Ascending aorta (tissue), 2 donors: ENCODE measurements around the gene IL17RA. TPM values are rescaled to one million over a fixed set of nuclear protein-coding genes. Genes with fewer than 3 reads are reported as not detected.

Source experiments
- DNase-seq, 2 donors: peaks; one replicate each; pipeline ENCODE4 v3.0.0-alpha.2; 2019; ENCODE audit warnings: low spot score in 2 of 2
- H3K27ac ChIP-seq, 2 donors: fragments of 200-600 bp; sonication (generic); one replicate each; pipeline ENCODE4 v1.5.1; 2016 to 2017; ENCODE audit warnings: mild to moderate bottlenecking in 1 of 2
- H3K27me3 ChIP-seq: fragments of 200-600 bp; sonication (generic); one replicate; pipeline ENCODE4 v1.5.1; 2017
- H3K36me3 ChIP-seq, 2 donors: fragments of 200-600 bp; sonication (generic); one replicate each; pipeline ENCODE4 v1.5.1; 2016
- H3K4me1 ChIP-seq, 2 donors: fragments of 200-600 bp; sonication (generic); one replicate each; pipeline ENCODE4 v1.5.1; 2016 to 2017; ENCODE audit warnings: mild to moderate bottlenecking in 1 of 2
- H3K4me3 ChIP-seq, 2 donors: fragments of 200-600 bp; sonication (generic); one replicate each; pipeline ENCODE4 v1.5.1; 2016 to 2017; ENCODE audit warnings: mild to moderate bottlenecking in 1 of 2
- H3K9me3 ChIP-seq, 2 donors: fragments of 200-600 bp; sonication (generic); one replicate each; pipeline ENCODE4 v1.5.1; 2016
- intact Hi-C: fragments of 100-400 bp; cut with DNase I; formaldehyde crosslinking; loops from one replicate; pipeline ENCODE4 v1.15.1; 2023
- total RNA-seq: library from RNA; depleted of rRNA; stranded (reverse); fragments of >200 nt; gene quantifications from one replicate; pipeline ENCODE4 v1.1.0, GENCODE V29; 2016
- TF ChIP-seq, protein P1 (sequence below), 3 experiments: fragments of 200-600 bp in 2 of 3; fragments of 450-650 bp in 1 of 3; sonication (generic) in 2 of 3; IDR thresholded peaks; one replicate each; pipeline ENCODE4 v1.5.1; 2016 to 2019; ENCODE audit warnings: antibody characterized with exemption in 3 of 3, mild to moderate bottlenecking in 1 of 3, moderate library complexity in 1 of 3

Gene IL17RA
- total RNA-seq, 1 donor from 2014 or later: 84.1 TPM

DNA sequence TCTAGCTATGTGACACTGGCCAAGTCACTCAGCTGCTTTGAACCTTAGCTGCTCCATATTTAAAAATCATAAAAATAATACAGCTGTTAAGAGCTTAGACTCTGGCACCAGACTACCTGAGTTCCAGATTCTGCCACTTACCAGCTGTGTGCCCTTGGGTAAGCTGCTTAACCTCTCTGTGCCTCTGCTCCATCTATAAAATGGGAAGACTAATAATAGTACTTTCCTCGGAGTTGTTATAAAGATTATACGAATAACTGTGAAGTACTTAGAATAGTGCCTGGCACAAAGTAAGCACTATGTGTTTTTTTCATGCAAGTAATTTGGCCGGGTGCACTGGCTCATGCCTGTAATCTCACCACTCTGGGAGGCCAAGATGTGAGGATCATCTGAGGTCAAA lies 72.9 kb downstream of the IL17RA start:
- Histone ChIP-seq H3K36me3 (no peaks in the 10 kb centered on the region), H3K27me3 (no peaks in the 10 kb centered on the region), H3K4me3 (peak overlapping the region; percentile 73 to 81), H3K9me3 (no peaks in the 10 kb centered on the region), H3K4me1 (peaks cover 9 to 20% of the 10 kb centered on the region in 2 donors), H3K27ac (no peak overlapping the region)
- intact Hi-C loops: loop anchor here (5.0 kb wide), 1 partner anchor 480 kb away; the partner anchor contains the start of gene BCL2L13
- no peak for DNase-seq
- TF ChIP-seq, protein P1, sequence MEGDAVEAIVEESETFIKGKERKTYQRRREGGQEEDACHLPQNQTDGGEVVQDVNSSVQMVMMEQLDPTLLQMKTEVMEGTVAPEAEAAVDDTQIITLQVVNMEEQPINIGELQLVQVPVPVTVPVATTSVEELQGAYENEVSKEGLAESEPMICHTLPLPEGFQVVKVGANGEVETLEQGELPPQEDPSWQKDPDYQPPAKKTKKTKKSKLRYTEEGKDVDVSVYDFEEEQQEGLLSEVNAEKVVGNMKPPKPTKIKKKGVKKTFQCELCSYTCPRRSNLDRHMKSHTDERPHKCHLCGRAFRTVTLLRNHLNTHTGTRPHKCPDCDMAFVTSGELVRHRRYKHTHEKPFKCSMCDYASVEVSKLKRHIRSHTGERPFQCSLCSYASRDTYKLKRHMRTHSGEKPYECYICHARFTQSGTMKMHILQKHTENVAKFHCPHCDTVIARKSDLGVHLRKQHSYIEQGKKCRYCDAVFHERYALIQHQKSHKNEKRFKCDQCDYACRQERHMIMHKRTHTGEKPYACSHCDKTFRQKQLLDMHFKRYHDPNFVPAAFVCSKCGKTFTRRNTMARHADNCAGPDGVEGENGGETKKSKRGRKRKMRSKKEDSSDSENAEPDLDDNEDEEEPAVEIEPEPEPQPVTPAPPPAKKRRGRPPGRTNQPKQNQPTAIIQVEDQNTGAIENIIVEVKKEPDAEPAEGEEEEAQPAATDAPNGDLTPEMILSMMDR (IDR thresholded peaks at IDR 0.05): no peak

DNA sequence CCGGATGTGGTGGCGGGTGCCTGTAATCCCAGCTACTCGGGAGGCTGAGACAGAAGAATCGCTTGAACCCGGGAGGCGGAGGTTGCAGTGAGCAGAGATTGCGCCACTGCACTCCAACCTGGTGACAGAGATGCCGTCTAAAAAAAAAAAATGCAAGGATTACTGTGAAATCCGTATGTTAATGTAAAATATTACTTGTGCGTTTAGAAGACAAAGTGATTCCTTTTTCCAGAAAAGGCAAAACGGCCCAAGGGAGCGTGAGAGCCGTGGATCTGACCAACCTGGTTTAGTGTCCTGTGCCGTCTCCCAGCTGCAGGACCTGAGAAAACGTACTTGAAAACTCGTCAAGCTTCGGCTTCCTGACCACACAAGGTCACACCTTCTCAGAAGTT lies 73.4 kb downstream of the IL17RA start:
- H3K4me1 ChIP-seq: peaks cover 9 to 20% of the 10 kb centered on the region in 2 donors
- intact Hi-C loops: loop anchor here (5.0 kb wide), 1 partner anchor 479 kb away; the partner anchor contains the start of gene BCL2L13
- H3K36me3 ChIP-seq: no peaks in the 10 kb centered on the region
- H3K27ac ChIP-seq: peak overlapping the region; percentile 90
- H3K27me3 ChIP-seq: no peaks in the 10 kb centered on the region
- TF ChIP-seq, protein P1 (IDR thresholded peaks at IDR 0.05): no peak
- H3K9me3 ChIP-seq: no peaks in the 10 kb centered on the region
- H3K4me3 ChIP-seq: peak overlapping the region; percentile 73 to 81
- no peak for DNase-seq

DNA sequence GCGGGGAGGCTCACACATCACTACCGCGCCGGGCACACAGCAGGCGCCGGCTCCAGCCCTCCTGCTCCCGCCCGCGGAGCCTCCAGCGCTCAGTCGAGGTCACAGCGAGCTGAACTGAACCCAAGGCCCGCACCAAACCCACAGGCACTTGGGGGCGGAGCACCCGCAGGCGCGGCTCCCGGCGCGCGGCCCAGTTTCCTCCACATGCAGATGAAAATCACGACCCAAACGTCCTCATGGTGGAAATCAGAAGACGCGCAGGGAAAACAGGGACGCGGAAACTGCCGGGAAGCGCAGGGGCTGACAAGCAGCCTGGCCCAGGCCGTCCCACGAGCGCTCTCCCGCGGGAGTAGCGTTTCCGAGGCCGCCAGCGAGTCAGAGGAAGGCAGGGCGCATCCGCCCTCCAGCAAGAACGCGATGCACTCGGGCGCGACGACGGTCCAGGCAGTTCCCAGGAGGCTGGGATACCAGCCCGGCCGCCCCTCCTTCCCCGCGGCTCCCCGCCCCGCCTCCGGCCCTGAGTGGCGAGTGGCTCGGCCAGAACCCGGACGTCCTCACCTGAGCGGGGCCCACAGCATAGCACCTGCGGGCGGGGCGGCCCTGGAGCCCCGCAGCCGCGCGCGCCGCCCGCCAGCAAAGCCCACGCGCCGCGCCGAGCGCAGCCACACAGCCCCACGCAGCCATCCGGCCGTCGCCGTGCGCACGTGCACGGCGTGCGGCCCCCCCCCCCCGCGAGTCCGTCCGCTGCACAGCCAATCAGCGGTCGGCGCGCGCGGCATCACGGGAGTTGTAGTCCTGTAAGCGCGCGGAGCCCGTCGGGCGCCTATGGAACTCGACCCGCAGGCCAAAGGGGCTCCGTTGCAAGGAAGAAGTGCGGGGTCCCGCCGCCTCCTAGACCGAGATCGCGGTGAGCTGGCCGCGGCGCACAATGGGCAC lies 74.0 kb downstream of the IL17RA start, which contains the start of gene HDHD5:
Gene HDHD5 (minus strand): TSS at position 710 of the 936 bp plus-strand sequence. CDS start 26 bp downstream, at position 684.
- Histone ChIP-seq H3K36me3 (no peaks in the 10 kb centered on the region), H3K27ac (peak within 1 kb of the TSS; percentile 90), H3K4me1 (peaks cover 9 to 20% of the 10 kb centered on the region in 2 donors), H3K27me3 (no peaks in the 10 kb centered on the region), H3K4me3 (peak within 1 kb of the TSS; percentile 73 to 81), H3K9me3 (no peaks in the 10 kb centered on the region)
- DNase-seq: peak; percentile 31 to 93
- TF ChIP-seq, protein P1 (IDR thresholded peaks at IDR 0.05): no peak
- intact Hi-C loops: loop anchor here (1.0 to 5.0 kb wide), 3 partner anchors 12 to 478 kb away; partner anchors contain the start of gene BCL2L13

DNA sequence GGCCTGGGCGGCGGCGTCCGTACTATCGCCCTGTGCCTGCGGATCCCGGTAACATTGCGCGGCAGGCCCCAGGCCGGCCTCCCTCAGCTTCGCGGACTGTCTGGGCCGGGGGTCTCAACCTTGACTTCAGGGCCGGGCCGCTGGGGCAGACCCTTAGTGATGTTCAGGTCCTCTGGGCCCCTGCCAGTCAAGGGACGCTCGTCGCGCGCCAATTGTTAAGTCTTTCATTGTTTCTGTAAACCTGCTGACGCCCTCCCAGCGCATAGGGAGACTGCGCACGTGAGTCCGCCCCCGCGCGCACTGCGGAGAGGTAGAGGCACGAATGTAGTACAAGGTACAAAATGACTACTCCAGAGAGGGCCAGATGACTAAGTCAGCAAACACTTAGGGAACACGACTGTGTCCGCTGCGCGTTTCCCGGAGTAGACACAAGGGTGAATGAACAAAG lies 74.7 kb downstream of the IL17RA start:
- TF ChIP-seq, protein P1 (IDR thresholded peaks at IDR 0.05): no peak
- no peaks in the 10 kb centered on the region for H3K9me3 ChIP-seq
- H3K4me3 ChIP-seq: peak overlapping the region; percentile 73 to 81
- H3K27me3 ChIP-seq: no peaks in the 10 kb centered on the region
- intact Hi-C loops: loop anchor here (1.0 to 5.0 kb wide), 3 partner anchors 12 to 478 kb away; partner anchors contain the start of gene BCL2L13
- H3K36me3 ChIP-seq: no peaks in the 10 kb centered on the region
- peak in 1 of 2 donors; percentile 76 for DNase-seq
- H3K27ac ChIP-seq: peak overlapping the region; percentile 90
- H3K4me1 ChIP-seq: peaks cover 9 to 20% of the 10 kb centered on the region in 2 donors

DNA sequence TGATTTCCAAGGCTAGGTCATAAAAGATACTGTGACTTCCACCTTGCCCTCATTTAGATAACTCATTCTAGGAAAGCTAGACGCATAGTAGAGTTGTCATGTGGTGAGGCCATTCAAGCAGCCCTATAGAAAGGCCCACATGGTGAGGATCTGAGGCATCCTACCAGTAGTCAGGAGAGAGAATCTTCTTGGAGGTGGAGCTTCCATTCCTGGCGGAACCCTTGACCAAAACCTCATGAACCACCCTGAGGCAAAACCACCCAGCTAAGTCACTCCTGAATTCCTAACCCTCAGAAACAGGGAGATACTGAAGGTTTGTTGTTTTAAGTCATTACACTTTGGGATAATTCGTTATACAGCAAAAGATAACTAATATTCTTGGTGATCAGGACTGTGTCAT lies 77.2 kb downstream of the IL17RA start:
- intact Hi-C loops: no loop called here
- Histone ChIP-seq H3K27ac (no peak overlapping the region), H3K4me1 (peaks cover 9 to 20% of the 10 kb centered on the region in 2 donors), H3K27me3 (no peaks in the 10 kb centered on the region), H3K4me3 (no peak overlapping the region), H3K36me3 (no peaks in the 10 kb centered on the region), H3K9me3 (no peaks in the 10 kb centered on the region)
- TF ChIP-seq, protein P1 (IDR thresholded peaks at IDR 0.05): no peak
- no peak for DNase-seq
